Measurements from ENCODE around the gene OTOGL. TPM values are rescaled to one million over a fixed set of nuclear protein-coding genes. Genes with fewer than 3 reads are reported as not detected.

Gene OTOGL
- total RNA-seq, 1 donor from 2014 or later, result 0.62 TPM

DNA sequence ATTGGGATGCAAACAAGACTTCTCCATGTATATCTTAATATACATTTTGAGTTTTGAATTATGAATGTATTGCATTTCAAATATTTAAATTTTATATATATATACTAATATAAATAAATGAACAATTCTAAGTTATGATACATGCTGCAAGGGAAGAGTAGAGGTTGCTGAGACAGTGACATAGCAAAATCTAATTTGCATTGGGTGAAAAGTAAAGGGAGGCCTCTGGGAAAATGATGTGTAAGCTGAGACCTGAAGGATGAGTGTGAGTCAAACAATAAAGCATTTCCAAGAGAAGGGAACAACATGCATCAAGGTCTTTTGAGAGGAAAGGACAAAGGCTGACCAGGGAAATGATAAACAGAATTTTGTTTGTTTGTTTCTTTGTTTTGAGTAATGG lies 281.8 kb downstream of the OTOGL start:
- no peak for DNase-seq

DNA sequence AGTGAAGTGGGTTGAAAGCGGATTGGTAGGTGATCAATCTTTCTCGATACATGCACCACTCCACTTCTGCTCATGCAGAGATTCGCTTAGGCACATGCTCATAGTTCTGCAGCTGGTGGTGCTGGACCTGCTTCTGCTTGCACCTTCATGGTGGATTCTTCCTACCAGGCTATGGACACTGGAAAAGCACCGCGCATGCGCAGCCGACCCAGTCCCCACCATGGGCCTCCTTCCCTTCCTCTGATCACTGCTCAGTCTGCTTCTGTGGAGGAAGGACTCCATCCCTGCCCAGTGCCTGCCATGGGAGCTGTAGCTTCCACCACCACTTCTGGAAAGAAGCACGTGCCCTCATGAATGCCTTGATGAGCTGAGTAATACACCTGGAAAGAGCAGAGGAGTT lies 282.9 kb downstream of the OTOGL start:
- no peak for DNase-seq

DNA sequence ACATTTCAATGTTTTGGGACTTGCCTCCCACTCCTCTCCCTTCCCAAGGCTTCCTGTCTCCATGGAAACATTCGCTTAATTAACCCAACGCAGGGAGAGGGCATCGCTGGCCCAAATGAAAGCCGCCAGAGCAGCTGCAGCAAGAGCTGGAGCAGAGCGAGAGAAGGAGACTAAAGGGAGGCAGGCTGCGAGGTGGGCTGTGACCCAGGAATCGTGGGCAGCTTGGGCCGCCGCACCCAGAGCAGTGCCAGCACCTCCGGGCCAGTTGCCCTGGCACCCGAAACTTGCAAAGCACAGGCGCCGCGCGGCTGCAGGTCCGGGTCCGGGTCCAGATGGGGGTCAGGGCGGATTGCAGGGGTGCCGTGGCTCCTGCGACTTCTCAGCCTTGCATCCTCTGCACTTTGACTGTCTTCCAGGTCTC lies 301.2 kb downstream of the OTOGL start:
- DNase-seq, result peak; percentile 27

DNA sequence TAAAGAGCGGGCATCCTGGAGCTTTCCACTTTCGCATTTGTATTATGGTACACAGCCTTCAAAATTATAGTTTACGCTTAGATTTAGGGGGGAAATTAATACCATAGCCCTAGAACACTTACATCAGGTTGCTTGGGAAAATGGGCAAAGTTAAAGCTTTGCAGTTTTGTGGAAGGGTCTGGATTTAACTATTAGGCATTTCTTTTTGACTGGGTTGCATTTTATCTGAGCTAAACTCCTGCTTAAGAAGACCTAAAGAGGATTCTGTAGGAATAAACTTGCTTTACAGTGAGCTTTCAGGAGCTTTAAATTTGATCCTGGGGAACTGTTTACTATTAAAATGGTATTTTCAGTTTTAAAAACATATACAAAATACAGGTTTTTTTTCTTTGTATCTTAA lies 301.9 kb downstream of the OTOGL start:
- no peak for DNase-seq

DNA sequence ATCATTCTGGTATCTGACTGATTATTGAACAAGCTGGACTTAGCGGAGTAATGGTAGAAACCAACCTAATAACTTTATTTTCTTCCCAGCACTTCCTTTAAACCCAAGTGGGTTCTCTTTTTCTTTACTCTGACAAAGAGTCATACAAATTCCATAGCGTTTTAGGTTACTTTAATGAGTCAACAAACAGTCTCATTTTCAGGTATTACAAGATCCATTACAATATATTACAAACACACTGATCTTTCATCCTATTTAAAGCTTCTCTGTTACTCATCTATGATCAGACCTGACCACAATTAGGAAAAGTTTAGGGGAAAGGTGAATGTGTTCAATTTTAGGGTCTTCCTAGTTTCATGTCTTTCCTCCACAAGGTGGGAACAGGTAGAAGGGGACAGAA lies 305.3 kb downstream of the OTOGL start:
- no peak for DNase-seq

DNA sequence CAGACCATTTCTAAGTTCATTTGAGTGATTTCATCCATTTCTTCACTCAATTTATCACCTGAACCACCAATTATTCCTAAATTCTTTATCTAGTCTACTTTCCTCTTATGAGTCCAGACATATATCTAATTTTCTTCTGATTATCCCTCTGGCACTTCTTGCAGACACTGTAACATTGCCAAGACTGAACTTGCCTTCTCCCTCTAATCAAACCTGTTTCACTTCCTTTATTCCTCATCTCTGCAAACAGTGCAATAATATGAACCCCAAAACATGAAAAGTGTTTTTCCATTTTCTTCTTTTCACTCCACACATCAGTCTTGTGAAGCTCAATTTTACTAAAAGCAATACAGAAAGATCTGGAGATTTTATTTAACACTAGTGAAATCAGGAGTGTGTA lies 306.9 kb downstream of the OTOGL start:
- no peak for DNase-seq

DNA sequence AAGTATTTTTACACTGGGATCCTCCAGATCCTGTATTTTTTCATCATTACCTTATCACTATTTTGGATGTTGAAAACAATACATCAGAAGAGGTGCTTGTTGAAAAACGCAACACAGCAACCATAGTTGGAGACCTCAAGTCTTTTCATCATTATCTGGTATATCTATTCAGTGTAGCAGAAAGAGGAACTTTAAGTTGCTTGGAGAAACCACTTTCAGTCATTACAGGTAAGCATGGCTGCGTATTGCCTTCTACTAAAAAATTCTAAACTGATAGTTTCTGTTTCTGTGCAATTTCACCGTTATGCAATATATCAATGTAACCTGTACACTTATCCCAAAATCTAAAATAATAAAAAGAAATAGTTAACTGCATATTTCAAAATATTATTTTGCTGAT lies 312.4 kb downstream of the OTOGL start:
- no peak for DNase-seq

- no peak for DNase-seq
Measured at GRCh38 chr12:80412343-80412953, 313.1 kb downstream of the OTOGL start.

DNA sequence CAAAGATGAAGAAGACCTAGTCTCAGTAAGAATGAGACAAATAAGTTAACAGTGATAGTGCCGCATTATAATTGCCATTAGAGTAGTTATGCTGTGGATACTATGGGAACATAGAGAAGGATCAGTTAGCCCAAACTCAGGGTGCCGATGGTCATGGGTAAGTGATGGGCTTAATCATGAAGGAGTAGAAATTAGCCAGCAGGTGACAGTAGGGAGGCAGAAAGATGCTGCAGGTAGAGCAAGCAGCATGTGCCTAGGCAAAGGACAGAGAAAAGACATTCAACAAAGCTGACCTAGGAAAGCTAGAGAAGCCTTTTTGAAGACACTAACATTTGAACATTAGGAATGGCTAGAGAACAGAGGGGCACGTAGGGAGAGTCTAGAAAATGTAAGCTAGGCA lies 314.1 kb downstream of the OTOGL start:
- no peak for DNase-seq

- DNase-seq, result no peak
Measured at GRCh38 chr12:80415466-80415865, 316.1 kb downstream of the OTOGL start.

DNA sequence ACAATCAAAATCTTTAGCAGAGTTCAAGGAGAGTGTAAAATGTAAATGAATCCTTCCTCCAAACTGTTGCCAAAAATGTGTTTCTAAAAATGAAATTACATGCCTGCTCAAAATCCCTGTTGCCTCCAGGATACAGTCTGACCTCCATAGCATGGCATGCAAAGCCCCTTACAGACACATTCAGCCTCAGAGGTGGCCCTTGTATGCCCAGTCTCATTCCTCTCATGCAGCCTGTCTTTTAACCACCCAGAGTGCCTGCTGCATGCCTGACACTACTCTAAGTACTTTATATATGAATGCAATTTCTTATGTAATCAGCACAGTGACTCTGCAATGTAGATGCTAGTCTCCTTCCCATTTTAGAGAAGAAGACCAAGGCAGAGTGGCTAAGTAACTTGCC lies 320.3 kb downstream of the OTOGL start:
- no peak for DNase-seq

- no peak for DNase-seq
Measured at GRCh38 chr12:80420075-80420474, 320.7 kb downstream of the OTOGL start.

DNA sequence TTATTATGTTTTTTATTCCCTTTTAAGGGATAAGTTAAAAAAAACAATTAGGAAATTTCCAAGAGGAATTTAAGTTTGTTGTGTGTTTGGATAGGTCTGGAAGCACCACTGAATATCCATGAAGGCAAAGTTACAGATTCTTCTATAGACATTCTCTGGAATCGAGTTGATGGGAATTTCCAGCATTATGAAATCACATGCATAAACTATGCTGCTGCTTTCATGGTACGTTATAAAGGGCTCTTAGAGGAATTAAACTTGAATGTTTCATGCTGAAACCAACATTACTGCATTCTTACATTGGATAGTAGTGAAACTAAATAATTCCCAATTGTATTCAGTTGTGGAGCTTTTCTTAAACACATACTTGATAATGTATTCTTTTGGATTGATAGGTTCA lies 323.2 kb downstream of the OTOGL start:
- no peak for DNase-seq

Small RNA genes lying within 50 kb of the gene (small RNA-seq; reads per million reads assigned to genes)
- gene RN7SKP261 (not detected), gene RNU7-106P (not detected)

Other genes starting within 250 kb of the OTOGL start
- 176 TPM for gene PPP1R12A, start 164.4 kb upstream of the OTOGL start, total RNA-seq